Fibroblast of lung (primary cell): ENCODE data around the gene IGSF11. TPM values are rescaled to one million over a fixed set of nuclear protein-coding genes. Genes with fewer than 3 reads are reported as not detected.

ENCODE experiments used
- DNase-seq, 2 donors: peaks; one replicate each; pipeline versions ENCODE4 v3.0.0 to v3.0.0-alpha.2; 2010; ENCODE audit warnings: low read depth in 2 of 2
- H2AFZ ChIP-seq: 2 replicates; pipeline ENCODE4 v1.5.1; 2012; ENCODE audit warnings: low read length, control low read depth, inconsistent platforms
- H3K27ac ChIP-seq: 2 replicates; pipeline ENCODE4 v1.5.1; 2011; ENCODE audit warnings: low read length, control low read depth; ENCODE audit not compliant: insufficient read depth
- H3K27me3 ChIP-seq: 2 replicates; pipeline ENCODE4 v1.5.1; 2011; ENCODE audit warnings: mild to moderate bottlenecking, low read length; ENCODE audit not compliant: control insufficient read depth, insufficient read depth
- H3K36me3 ChIP-seq: 2 replicates; pipeline ENCODE4 v1.5.1; 2011; ENCODE audit warnings: low read length; ENCODE audit not compliant: control insufficient read depth, insufficient read depth
- H3K4me1 ChIP-seq: 2 replicates; pipeline ENCODE4 v1.5.1; 2011; ENCODE audit warnings: low read length; ENCODE audit not compliant: control insufficient read depth, insufficient read depth; ENCODE audit errors: extremely low read depth
- H3K4me2 ChIP-seq: 2 replicates; pipeline ENCODE4 v1.5.1; 2011; ENCODE audit warnings: low read length, control low read depth; ENCODE audit not compliant: insufficient read depth; ENCODE audit errors: extremely low read depth
- H3K4me3 ChIP-seq, 4 experiments: fragments of 200-600 bp in 1 of 4; sonication (generic) in 1 of 4; replicated peaks in 1 of 4; 2 replicates each; pipeline ENCODE4 v1.5.1; 2011 to 2016; ENCODE audit warnings: low read length in 4 of 4, low read depth in 3 of 4, mild to moderate bottlenecking in 3 of 4, control low read depth in 2 of 4, inconsistent platforms in 1 of 4, mixed read lengths in 1 of 4; ENCODE audit not compliant: insufficient read depth in 1 of 4; ENCODE audit errors: control extremely low read depth in 1 of 4
- H3K79me2 ChIP-seq: 2 replicates; pipeline ENCODE4 v1.5.1; 2012; ENCODE audit warnings: mild to moderate bottlenecking, low read length, inconsistent platforms; ENCODE audit not compliant: control insufficient read depth, insufficient read depth
- H3K9ac ChIP-seq: 2 replicates; pipeline ENCODE4 v1.5.1; 2011; ENCODE audit warnings: mild to moderate bottlenecking, low read length, control low read depth; ENCODE audit not compliant: insufficient read depth
- H3K9me3 ChIP-seq: 2 replicates; pipeline ENCODE4 v1.5.1; 2012; ENCODE audit warnings: low read depth, low read length; ENCODE audit not compliant: control insufficient read depth, insufficient read depth
- H4K20me1 ChIP-seq: 2 replicates; pipeline ENCODE4 v1.5.1; 2011; ENCODE audit warnings: low read length; ENCODE audit not compliant: control insufficient read depth, insufficient read depth; ENCODE audit errors: extremely low read depth
- CTCF ChIP-seq, 2 donors: IDR thresholded peaks in 1 of 2; conservative IDR thresholded peaks in 1 of 2; 1 replicate in 1 of 2; 2 replicates in 1 of 2; pipeline ENCODE4 v1.5.1; 2011 to 2012; ENCODE audit warnings: low read length in 2 of 2, control low read depth in 1 of 2, inconsistent platforms in 1 of 2, low read depth in 1 of 2, mild to moderate bottlenecking in 1 of 2
- EZH2 ChIP-seq: IDR thresholded peaks from 2 replicates; pipeline ENCODE4 v1.5.1; 2012; ENCODE audit warnings: low read length, control low read depth, mild to moderate bottlenecking; ENCODE audit errors: missing control alignments
- polyA plus RNA-seq, 2 donors: library from polyadenylated mRNA; depleted of rRNA in 1 of 2; stranded (reverse) in 1 of 2; unstranded in 1 of 2; fragments of >200 nt; gene quantifications; 2 replicates each; pipeline ENCODE4 v1.2.1, GENCODE V29; 2011 to 2012; ENCODE audit warnings: missing spikeins in 1 of 2
- total RNA-seq: library from RNA; depleted of rRNA; stranded (reverse); fragments of >200 nt; gene quantifications from 2 replicates; pipeline ENCODE4 v1.2.1, GENCODE V29; 2014

Gene IGSF11
- total and polyA plus RNA-seq, 2 donors (not counting 1 experiment from before 2014, with no cell fraction given): under 0.01 TPM; not detected in 1

DNA sequence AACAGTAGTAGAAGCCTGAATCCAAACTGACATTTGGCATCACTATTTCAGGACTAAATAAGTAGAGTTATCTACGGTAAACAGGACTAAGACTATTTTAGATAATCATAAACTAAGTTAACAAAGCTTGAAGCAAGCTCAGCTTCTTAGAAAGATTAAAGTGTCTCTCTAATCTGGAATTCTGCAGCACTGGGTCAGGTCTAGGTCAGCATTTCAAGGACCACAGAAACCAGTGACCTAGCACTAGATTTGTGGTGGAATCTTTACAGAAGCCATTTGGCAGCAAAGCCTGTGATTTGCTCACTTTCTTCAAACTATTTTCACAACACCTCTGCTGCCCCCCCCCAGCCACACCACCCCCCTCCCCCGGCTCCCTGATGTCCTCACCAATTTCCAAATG is 37.5 kb downstream of the IGSF11 start:
- H3K4me1 ChIP-seq: no peaks in the 10 kb centered on the region
- no peak overlapping the region for H3K27ac ChIP-seq
- H3K4me2 ChIP-seq: no peak overlapping the region
- no peak for TF ChIP-seq CTCF (conservative IDR thresholded peaks at IDR 0.05 in 1 of 2, IDR thresholded peaks at IDR 0.05 in 1 of 2; ENCODE audit: low read depth in 1 of 2, low read length in 2 of 2)
- TF ChIP-seq EZH2: no peak
- H4K20me1 ChIP-seq: no peaks in the 10 kb centered on the region
- H3K27me3 ChIP-seq: no peaks in the 10 kb centered on the region
- H3K9me3 ChIP-seq: no peaks in the 10 kb centered on the region
- H2AFZ ChIP-seq: no peak overlapping the region
- no peaks in the 10 kb centered on the region for H3K79me2 ChIP-seq
- no peaks in the 10 kb centered on the region for H3K36me3 ChIP-seq
- no peak overlapping the region for H3K9ac ChIP-seq
- DNase-seq: no peak
- no peak overlapping the region for H3K4me3 ChIP-seq

DNA sequence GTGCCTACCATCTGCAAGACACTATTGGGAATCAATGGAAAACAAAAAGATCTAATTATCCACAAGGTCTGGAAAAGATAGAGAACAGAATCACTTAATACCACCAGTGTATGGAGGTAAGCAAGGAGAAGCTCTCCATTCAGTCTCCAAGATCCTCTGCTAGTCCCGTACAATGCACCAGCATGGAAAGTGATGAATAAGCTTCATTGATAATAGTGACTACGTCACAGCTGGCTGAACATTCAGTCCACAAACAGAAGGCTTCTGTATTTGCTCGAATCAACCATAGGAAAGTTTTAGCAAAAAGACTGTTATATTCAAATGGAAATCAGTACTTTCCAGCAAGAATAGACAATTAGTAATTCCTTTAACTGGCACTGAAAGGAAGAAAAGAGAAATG is 42.9 kb downstream of the IGSF11 start:
- Histone ChIP-seq H3K36me3 (no peaks in the 10 kb centered on the region), H3K4me2 (no peak overlapping the region)
- TF ChIP-seq CTCF (conservative IDR thresholded peaks at IDR 0.05 in 1 of 2, IDR thresholded peaks at IDR 0.05 in 1 of 2; ENCODE audit: low read depth in 1 of 2, low read length in 2 of 2) (no peak), EZH2 (no peak)

DNA sequence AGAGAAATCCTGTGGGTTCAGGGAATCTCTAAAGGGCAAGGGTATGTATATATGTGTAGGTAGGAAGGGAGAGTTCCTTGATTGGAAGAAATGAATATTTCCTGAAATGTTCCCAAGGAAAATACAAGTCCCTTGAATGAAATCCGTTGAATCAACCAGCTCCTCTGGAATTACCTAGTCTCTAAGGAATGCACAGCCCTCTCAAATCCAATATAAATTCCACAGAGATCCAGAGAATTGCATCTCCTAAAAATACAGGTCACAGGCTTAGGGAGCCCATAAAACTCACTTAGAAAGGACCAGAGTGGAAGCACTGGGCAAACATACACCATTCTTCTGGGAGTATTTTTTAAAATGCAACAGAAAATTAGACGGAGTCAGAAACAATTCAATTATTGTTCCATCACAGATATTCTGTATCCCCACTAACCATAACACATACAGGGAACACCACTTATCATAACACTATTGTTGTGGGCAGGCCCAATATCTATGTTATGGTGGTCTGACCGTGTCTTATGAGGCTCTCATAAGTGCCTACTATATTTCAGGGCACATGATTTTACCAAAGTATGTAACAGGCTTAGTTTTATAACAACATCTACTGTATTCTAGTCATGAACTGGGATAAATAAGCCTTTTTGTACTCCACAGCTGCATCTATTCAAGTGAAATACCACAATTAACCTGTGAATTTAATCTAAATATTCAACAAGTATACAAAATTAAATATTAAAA is 43.7 kb downstream of the IGSF11 start:
- H2AFZ ChIP-seq: no peak overlapping the region
- no peak overlapping the region for H3K27ac ChIP-seq
- H3K9me3 ChIP-seq: no peaks in the 10 kb centered on the region
- H4K20me1 ChIP-seq: no peaks in the 10 kb centered on the region
- DNase-seq: peak in 1 of 2 donors; percentile 15
- no peak overlapping the region for H3K4me2 ChIP-seq
- H3K4me1 ChIP-seq: no peaks in the 10 kb centered on the region
- no peaks in the 10 kb centered on the region for H3K79me2 ChIP-seq
- TF ChIP-seq CTCF (conservative IDR thresholded peaks at IDR 0.05 in 1 of 2, IDR thresholded peaks at IDR 0.05 in 1 of 2; ENCODE audit: low read depth in 1 of 2, low read length in 2 of 2) (no peak), EZH2 (no peak)
- H3K4me3 ChIP-seq: no peak overlapping the region
- no peaks in the 10 kb centered on the region for H3K36me3 ChIP-seq
- H3K9ac ChIP-seq: no peak overlapping the region
- H3K27me3 ChIP-seq: no peaks in the 10 kb centered on the region

More for the DNA sequence above, 42.9 kb downstream of the IGSF11 start:
- Histone ChIP-seq H3K4me1 (no peaks in the 10 kb centered on the region), H3K9ac (no peak overlapping the region), H3K79me2 (no peaks in the 10 kb centered on the region), H4K20me1 (no peaks in the 10 kb centered on the region), H2AFZ (no peak overlapping the region), H3K4me3 (no peak overlapping the region), H3K27ac (no peak overlapping the region), H3K27me3 (no peaks in the 10 kb centered on the region), H3K9me3 (no peaks in the 10 kb centered on the region)
- no peak for DNase-seq
